ENCODE results near the gene OOSP3.
A peak's percentile ranks its signal among the peaks of the same experiment; 100 is the strongest.
"Not testable (repeated sequence)": the region's sequence is repeated elsewhere in the genome, so short reads cannot be mapped to it uniquely, and the experiment has no call there.

OOSP3 gene

DNA sequence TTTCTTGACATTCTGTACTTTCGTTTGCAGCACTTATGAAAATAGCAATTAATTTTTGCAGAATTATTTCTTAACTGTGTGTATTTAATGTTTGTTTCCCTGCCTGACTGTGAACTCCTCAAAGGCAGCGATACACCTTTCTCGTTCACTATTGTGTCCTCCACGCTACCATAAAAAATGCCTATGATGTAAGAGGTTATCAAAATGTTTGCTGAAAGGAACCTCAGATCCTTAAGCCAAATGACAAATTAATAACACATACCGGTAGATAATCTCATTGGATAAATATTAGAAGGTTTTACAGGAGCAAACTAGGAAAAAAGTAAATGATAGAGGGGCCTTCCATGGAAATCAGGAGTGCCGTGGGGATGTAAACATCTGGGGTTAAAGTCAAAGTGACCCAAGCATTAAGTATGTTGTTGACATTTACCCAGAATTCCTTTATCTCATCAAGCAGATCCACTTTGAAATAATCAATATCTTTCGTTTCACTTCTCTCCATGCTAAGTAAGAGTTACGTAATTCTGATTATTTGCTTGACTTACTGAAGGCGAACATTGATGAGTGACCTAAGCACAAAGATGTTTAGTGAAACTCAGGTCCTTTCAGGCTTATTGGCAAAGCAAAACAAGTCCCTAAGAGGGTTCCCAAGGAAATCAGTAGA, 2.6 kb upstream of the OOSP3 start:
- FAIRE-seq (no peak), DNase-seq (ENCODE audit: insufficient read length, low spot score) (no peak)

DNA sequence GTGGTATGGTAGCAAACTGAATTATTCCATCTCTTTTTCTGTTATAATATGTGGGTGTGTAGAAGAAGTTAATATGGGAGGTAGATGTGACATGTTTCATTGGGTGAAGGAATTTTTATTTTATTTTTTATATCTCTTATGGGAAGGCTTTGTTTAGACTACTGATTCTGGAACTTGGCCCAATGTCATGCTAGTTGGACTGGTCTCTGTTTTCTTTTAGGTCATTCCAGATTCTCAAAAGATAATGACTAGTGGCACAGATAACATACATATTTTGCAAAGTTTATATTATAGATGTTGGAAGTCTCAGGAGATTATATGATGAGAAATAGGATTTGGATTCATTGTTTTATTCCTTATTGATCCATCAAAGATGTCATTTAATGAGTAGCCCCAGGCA, 1.3 kb upstream of the OOSP3 start:
- DNase-seq (ENCODE audit: insufficient read length, low spot score) (no peak), FAIRE-seq (no peak)

DNA sequence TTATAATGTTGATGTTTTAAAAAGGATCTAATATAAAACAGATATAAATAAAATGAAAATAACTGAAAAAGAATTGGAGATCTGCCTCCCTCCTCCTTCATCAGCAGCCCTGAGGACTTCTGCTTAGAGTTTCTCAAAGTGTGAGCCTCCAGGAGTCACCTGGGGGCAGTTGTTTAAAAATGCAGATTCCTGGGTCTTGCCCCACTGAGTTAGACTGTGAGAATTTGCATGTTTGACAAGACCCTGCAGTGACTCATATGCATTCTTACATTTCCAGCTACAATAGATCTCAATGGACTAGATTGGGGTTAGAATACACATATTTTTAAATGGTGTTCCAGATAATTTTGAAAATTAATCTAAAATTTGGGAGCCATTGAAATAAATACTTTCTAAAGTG, 798 bp upstream of the OOSP3 start:
- DNase-seq (ENCODE audit: insufficient read length, low spot score) (no peak), FAIRE-seq (no peak)

DNA sequence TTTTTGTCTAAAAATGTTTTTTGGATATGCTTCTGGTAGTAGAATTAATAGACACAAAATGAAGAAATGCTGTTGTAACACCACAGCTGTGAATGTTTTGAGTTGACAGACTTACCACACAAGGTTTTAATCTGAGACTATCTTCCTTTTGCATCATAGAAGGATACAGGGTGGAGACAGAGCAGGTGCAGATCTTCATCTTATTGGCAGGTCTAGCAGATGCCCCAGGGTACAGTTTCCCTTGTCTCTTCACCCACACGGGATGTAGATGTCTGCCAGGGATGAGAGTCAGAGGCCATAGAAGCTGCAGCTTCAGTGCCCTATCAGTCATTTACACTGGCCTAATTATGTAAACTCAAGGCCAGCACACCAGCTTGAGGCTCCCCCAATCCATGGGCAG, 985 bp downstream of the OOSP3 start:
- DNase-seq (ENCODE audit: insufficient read length, low spot score) (no peak), FAIRE-seq (no peak)

DNA sequence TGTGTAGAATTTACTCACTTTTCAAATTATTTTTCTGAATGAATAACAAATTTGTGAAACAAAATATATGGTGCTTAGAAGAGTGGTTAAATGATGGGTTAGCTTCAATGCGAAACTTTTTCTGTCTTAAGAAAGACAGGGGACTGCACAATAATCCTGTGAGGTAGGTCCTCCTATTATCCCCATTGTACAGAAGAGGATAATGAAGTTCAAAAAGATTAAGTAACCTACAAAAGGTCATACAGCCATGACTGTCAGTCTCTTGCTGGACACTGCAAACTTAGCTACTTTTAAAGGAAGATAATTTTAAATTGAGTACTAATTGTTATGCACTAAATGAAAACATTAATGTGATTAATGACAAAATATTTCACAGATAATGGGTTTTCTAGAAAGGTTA, 5.0 kb downstream of the OOSP3 start:
- FAIRE-seq: no peak
- no peak for DNase-seq (ENCODE audit: insufficient read length, low spot score)

DNA sequence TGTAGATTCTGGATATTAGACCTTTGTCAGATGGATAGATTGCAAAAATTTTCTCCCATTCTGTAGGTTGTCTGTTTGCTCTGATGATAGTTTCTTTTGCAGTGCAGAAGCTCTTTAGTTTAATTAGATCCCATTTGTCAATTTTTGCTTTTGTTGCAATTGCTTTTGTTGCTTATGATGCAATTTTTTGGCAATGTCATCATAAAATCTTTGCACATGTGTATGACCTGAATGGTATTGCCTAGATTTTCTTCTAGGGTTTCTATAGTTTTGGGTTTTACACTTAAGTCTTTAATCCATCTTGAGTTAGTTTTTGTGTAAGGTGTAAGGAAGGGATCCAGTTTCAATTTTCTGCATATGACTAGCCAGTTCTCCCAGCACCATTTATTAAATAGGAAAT, 8.6 kb downstream of the OOSP3 start:
- not testable (repeated sequence) for DNase-seq (ENCODE audit: insufficient read length, low spot score)

DNA sequence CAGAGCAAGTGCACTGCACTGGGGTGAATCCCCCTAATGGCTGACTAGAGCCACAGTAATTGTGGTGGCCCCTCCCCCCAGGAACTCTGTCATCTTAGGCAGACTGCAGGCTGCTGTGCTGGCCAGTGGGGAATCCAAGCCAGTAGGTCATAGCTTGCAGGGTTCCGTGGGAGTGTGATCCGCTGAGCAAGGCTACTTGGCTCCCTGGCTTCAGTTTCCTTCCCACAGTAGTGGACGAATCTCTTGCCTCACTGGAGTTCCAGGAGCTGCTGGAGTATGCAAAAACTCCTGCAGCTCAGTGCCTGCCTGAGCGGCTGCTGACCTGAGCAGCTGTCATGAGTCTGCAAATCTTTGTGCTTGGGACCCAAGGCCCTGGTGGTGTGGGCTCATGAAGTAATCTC, 13.2 kb downstream of the OOSP3 start:
- FAIRE-seq (no peak), DNase-seq (ENCODE audit: insufficient read length, low spot score) (no peak)

More for the DNA sequence above, 8.6 kb downstream of the OOSP3 start:
- FAIRE-seq: not testable (repeated sequence)

DNA sequence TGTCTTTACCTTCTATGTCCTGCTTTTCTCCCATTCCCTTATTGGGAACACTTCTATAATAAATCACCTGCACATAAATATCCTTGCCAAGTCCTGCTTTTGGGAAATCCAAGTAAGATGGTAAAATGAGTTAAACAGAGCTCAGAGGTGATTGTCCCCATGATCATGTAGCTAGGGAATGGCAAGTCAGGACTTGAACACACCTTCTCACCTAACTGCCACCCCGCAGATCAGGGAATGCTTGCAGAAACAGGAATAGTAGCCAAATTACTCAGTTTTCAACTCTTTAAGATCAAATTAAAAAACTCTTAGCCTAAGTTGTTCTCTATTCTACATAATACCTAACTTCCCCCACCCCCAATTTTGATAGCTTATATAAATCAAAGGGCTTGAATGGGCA, 16.0 kb downstream of the OOSP3 start:
- no peak for FAIRE-seq

DNA sequence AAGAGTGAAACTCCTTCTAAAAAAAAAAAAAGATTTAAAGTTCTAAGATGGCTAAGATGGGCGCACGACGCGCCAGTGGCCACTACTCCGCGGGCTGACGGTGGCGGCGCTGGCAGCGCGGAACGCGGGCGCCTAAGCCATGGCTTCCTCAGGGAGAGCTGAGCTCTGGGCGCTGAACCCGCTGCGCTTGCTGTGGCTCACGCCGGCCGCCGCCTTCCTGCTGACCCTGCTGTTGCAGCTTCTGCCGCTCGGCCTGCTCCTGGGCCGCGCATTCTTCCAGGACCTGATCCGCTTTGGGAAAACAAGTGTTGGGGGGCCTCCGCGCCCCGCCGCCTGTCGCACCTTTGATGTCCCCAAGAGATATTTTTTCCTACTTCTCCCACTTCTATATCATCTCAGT, 19.5 kb downstream of the OOSP3 start:
- DNase-seq (ENCODE audit: insufficient read length, low spot score) (no peak), FAIRE-seq (no peak)

More for the DNA sequence above, 16.0 kb downstream of the OOSP3 start:
- no peak for DNase-seq (ENCODE audit: insufficient read length, low spot score)

DNA sequence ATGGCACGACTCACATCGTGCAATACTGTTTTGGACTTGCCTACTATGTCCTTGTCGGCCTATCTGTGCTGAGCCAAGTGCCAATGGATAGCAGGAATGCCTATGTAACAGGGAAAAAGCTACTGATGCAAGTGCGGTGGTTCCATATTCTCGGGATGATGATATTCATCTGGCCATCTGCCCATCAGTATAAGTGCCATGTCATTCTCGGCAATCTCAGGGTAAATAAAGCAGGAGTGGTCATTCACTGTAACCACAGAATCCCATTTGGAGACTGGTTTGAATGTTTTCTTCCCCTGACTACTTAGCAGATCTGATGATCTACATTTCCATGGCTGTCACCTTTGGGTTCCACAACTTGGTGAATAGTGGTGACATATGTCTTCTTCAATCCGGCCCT, 20.1 kb downstream of the OOSP3 start:
- DNase-seq (ENCODE audit: insufficient read length, low spot score) (no peak), FAIRE-seq (no peak)

DNA sequence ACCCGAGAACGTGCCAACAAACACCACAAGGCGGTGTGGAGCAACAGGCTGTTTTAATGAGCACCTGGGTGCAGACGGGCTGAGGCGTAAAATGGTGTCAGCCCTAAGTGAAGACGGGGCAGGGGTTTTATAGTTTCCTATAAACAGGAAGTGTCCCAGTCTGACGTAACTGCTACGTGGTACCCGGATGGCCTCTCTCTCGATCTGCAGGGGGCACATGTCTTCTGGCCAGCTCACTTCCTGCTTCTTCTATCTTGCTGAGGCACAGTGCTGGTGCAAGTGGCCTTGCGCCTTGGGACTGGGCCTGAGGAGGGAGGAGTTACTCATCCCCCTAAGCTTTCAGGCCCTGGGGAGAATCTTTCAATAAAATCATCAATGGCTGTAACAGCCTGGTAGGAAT, 20.9 kb downstream of the OOSP3 start:
- FAIRE-seq: no peak
- DNase-seq (ENCODE audit: insufficient read length, low spot score): no peak

DNA sequence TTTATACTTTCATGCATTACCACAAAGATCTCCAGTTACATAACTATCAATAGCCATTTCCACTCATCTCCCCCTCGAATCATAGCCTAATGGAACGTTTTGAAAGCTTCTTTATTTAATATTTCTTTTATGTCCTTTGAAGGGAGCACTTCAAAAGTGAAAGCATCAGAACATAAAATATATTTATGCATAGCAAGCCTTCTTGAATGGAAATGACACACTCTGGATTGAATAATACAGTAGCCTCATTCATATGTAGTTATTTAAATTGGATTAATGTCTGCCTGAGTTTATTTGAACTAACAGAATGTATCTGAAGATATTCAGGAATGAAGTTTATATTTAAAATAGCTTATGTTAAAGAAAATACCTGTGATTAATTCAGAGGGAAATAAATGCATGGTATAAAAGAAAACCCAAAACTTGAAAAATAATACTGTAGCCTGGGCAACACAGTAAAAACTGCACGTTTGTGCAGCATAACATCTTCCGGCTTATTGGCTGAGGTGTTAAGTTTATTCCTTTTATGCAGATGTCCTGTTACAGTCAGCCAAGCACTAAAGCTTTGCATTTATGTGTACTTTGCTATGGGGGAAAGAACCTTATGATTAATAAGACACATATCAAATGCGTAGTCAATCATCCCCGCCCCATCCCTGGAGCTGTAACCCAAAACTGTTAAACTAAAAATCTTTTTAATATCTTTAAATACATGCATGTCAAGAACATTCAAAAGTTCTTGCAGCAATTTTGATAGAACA, 22.0 kb downstream of the OOSP3 start:
- no peak for FAIRE-seq
- DNase-seq (ENCODE audit: insufficient read length, low spot score): no peak

DNA sequence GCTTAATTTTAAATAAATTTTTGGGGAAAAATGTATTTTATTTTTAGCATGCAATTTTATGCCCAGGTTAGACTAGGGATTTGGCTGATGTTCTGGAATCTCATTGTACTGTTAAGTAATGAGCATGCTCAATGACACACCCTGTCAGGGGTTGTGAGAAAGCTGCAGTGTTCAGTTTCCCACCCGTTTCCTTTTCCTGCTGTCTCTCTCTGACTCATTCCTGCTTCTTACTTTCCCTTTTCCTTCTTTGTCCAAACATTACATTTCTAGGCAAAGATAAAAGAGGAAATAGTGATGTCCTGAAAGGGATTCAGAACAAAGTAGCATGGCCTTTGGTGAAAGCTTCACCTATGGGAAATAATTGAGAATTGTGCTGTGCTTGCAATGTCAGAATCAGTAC, 22.7 kb downstream of the OOSP3 start:
- DNase-seq (ENCODE audit: insufficient read length, low spot score) (no peak), FAIRE-seq (no peak)

DNA sequence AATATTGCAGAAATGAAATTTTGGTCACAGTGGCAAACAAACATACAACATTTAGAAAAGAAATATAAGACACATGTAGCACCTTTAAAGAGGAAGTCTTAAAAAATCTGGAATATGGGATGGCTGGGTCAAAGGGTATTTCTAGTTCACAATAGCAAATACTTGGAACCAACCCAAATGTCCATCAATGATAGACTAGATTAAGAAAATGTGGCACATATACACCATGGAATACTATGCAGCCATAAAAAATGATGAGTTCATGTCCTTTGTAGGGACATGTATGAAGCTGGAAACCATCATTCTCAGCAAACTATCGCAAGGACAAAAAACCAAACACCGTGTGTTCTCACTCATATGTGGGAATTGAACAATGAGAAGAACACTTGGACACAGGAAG, 25.0 kb downstream of the OOSP3 start:
- not testable (repeated sequence) for DNase-seq (ENCODE audit: insufficient read length, low spot score); FAIRE-seq

DNA sequence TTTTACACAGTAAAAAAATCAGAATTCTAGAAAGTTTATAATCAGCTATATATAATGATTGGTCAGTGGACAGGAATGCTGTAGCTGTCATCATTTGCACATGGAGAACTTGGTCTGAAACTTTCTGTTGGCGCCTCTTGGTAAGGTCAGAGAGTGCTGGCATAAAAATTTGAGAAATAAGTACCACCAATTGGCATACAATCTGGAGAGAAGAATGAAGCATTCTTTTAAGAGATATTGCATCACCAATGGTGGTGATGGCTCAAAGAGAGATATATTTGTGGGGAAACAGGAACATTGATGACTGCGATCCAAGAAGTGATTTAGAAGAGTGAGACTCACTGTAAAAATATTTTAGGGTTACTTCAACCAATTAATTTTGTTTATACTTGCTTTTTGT, 39.9 kb downstream of the OOSP3 start:
- no peak for FAIRE-seq

DNA sequence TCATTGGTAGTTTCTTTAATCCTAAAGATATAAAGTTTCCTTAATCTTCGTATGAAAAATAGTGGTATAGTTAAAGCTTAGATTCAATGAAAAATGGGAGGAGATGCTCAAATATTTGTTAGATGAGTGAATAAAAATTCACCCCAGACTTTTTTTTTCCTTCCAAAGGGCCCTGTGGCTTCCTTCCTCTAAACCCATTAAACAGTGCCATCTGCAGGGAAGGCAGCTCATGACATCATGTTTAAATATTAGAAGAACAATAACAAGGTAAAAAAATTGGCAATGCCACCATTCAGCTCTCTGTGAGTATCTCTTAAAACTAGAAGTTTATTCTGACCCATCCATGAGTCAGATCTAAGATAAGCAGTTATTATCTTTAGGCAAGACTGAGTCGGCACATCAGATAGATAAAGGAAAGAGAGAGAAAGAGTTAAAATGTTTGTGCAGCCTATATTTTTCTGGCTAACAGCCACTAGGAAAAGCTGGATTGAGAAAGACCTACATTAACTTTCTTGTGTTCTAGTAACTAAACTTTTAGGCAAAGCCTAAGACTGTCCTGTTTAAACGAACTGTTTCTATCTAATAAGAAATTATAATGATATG, 40.5 kb downstream of the OOSP3 start:
- no peak for FAIRE-seq
- DNase-seq (ENCODE audit: insufficient read length, low spot score): peak; percentile 7

More for the DNA sequence above, 39.9 kb downstream of the OOSP3 start:
- DNase-seq (ENCODE audit: insufficient read length, low spot score): no peak

DNA sequence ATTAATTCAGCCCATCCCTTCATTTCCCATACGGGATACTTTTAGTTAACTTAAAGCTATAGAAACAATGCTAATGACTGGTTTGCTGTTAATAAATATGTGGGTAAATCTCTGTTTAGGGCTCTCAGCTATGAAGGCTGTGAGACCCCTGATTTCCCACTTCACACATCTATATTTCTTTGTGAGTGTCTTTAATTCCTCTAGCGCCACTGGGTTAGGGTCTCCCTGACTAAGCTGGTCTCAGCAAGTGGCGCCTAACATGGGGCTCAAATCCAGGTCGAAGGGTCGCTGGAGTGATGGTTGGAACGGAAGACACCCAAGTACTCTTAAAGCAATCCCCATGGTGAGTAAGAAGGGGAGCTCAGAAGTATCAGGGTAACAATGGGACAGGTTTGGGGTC, 45.2 kb downstream of the OOSP3 start:
- DNase-seq (ENCODE audit: insufficient read length, low spot score) (no peak), FAIRE-seq (no peak)

DNA sequence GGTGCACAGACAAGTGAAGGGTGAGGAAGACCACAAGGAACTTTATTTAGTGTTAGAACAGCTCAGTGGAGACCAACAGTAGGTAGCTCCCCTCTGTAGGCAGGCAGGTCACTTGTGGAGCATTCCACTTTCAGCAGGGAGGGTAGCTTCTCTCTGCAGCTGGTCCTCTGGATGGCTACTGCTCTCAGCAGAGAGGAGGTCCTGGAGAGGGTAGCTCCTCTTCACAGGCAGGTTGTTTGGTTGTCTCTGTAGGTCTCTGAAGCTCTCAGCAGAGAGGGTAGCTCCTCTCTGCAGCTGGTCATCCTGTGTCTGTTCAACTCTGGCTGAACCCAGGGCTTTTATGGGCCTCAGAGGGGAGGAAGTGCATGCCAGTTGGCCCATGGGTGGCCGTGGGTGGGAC, 53.1 kb downstream of the OOSP3 start:
- FAIRE-seq: no peak

DNA sequence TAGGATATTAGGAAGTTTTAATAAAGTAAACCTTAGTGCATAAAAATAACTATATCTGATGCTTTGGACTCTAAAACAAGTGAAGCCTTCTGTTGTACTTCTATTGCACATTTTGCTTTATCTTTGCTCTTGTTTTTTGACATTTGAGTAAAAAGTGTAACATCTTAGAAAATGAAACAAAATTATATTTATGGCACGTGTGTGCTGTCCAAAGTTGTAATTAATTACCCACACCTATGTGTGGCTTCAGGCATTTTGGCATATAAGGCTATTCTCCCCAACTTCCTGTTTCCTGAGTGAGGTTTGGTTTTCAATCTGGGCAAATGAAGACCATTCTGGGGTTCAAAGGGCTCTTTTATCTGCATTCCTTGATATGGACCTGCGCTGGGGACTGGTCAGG, 59.5 kb downstream of the OOSP3 start, which contains the start of gene OOSP1:
Gene OOSP1 (plus strand): TSS at position 301 of the 400 bp plus-strand sequence. CDS start 23 bp downstream, at position 324.
- DNase-seq (ENCODE audit: insufficient read length, low spot score) (no peak), FAIRE-seq (no peak)

More for the DNA sequence above, 53.1 kb downstream of the OOSP3 start:
- DNase-seq (ENCODE audit: insufficient read length, low spot score): no peak

DNA sequence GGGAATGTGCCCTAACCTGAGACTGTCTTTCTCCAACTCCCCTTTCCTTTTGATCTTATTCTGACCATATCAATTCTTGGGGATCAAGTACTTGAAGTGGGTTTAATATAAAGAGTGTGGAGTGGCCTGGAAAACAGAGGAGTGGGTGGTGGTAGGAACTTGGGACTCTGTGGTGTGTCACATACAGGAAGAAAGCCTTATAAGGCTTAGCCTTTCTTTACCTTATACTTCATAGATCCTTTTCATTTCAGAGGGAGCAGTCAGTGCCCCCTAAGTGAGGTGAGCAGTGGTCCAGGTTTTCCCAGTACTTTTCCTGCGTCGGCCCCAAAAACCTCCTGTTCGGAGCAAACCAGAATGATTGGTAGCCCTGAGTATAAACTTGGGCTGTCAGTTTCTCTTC, 60.1 kb downstream of the OOSP3 start:
- FAIRE-seq (no peak), DNase-seq (ENCODE audit: insufficient read length, low spot score) (no peak)

DNA sequence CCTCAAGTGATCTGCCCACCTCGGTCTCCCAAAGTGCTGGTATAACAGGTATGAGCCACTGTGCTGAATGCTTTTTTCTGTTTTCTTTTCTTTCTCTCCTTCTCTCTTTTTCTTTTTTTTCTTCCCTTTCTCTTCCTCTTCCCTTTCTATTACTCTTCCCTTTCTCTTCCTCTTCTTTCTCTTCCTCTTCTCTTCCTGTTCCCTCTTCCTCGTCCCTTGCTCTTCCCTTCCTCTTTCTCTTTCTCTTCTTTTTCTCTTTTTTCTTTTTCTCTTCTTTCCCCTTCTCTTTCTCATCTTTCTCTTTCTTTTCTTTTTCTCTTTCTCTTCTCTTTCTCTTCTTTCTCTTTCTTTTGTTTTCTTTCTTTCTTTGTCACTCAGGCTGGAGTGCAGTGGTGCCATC, 60.9 kb downstream of the OOSP3 start:
- DNase-seq (ENCODE audit: insufficient read length, low spot score): no peak
- no peak for FAIRE-seq

DNA sequence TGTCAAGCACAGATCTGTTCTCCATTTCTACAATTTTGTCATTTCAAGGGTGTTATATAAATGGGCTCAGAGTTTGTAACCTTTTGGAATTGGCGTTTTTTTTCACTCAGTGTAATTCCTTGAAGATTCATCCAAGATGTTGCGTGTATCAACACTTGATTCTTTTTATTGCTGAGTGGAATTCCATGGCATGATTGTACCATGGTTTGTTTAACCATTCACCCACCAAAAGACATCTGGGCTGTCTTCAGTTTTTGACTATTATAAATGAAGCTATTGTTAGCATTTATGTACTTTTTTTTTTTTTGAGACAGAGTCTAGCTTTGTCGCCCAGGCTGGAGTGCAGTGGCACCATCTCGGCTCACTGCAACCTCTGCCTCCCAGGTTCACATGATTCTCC, 62.5 kb downstream of the OOSP3 start:
- no peak for DNase-seq (ENCODE audit: insufficient read length, low spot score)
- no peak for FAIRE-seq

Measured in HTR-8/SVneo (cell line).